GM12891 (cell line): ENCODE measurements around the gene RC3H1.
A peak's percentile ranks its signal among the peaks of the same experiment; 100 is the strongest.

ENCODE experiments used
- DNase-seq: peaks from one replicate; pipeline ENCODE4 v3.0.0; 2011; ENCODE audit warnings: low spot score; ENCODE audit not compliant: insufficient read length
- FAIRE-seq: peaks from 2 replicates; lab custom pipeline; 2011; peaks lifted over from hg19 to GRCh38; lab: Jason Lieb, UNC
- PAX5 ChIP-seq: IDR thresholded peaks from 2 replicates; pipeline ENCODE4 v1.6.1; 2011; ENCODE audit warnings: low read length, moderate library complexity, mild to moderate bottlenecking; ENCODE audit not compliant: insufficient read depth, severe bottlenecking
- POLR2A ChIP-seq: IDR thresholded peaks from 2 replicates; pipeline ENCODE4 v1.6.1; 2011; ENCODE audit warnings: low read depth, low read length, control low read depth
- POLR2AphosphoS5 ChIP-seq: IDR thresholded peaks from 2 replicates; pipeline ENCODE4 v1.6.1; 2011; ENCODE audit warnings: low read depth, low read length, control low read depth
- POU2F2 ChIP-seq: IDR thresholded peaks from 2 replicates; pipeline ENCODE4 v1.6.1; 2011; ENCODE audit warnings: low read depth, mild to moderate bottlenecking, control low read depth, low read length, moderate library complexity
- SPI1 ChIP-seq: IDR thresholded peaks from 2 replicates; pipeline ENCODE4 v1.6.1; 2011; ENCODE audit warnings: low read depth, low read length, control low read depth
- TAF1 ChIP-seq: IDR thresholded peaks from 2 replicates; pipeline ENCODE4 v1.6.1; 2011; ENCODE audit warnings: low read depth, low read length, control low read depth

RC3H1 gene

GRCh38 chr1:174023440-174023839 lies 1.3 kb upstream of the RC3H1 start:
- no peak for FAIRE-seq
- DNase-seq, result no peak
- TF ChIP-seq SPI1, result no peak
- no peak for TF ChIP-seq POLR2A
- no peak for TF ChIP-seq POLR2AphosphoS5
- TF ChIP-seq TAF1, result no peak
- TF ChIP-seq PAX5, result no peak
- no peak for TF ChIP-seq POU2F2

GRCh38 chr1:174022976-174023277 lies 770 bp upstream of the RC3H1 start:
- FAIRE-seq (no peak), DNase-seq (no peak)

GRCh38 chr1:174021591-174022079 lies 522 bp downstream of the RC3H1 start:
- no peak for TF ChIP-seq POLR2AphosphoS5
- TF ChIP-seq POU2F2, result no peak
- TF ChIP-seq PAX5, result no peak
- no peak for TF ChIP-seq POLR2A
- TF ChIP-seq TAF1, result no peak
- no peak for TF ChIP-seq SPI1
- DNase-seq, result peak; percentile 21
- FAIRE-seq, result no peak

More at GRCh38 chr1:174022976-174023277, 770 bp upstream of the RC3H1 start:
- TF ChIP-seq TAF1, result no peak
- no peak for TF ChIP-seq POLR2A
- TF ChIP-seq PAX5, result no peak
- TF ChIP-seq SPI1, result no peak
- TF ChIP-seq POU2F2, result no peak
- TF ChIP-seq POLR2AphosphoS5, result no peak

GRCh38 chr1:174018565-174018964 lies 3.6 kb downstream of the RC3H1 start:
- TF ChIP-seq TAF1, result no peak
- TF ChIP-seq SPI1, result no peak
- TF ChIP-seq POU2F2, result no peak
- no peak for TF ChIP-seq POLR2A
- TF ChIP-seq PAX5, result no peak
- no peak for TF ChIP-seq POLR2AphosphoS5

GRCh38 chr1:174017231-174017970 lies 4.8 kb downstream of the RC3H1 start:
- no peak for DNase-seq
- TF ChIP-seq TAF1 (no peak), SPI1 (no peak), POLR2AphosphoS5 (no peak), POU2F2 (no peak), POLR2A (no peak), PAX5 (no peak)
- FAIRE-seq, result no peak

More at GRCh38 chr1:174018565-174018964, 3.6 kb downstream of the RC3H1 start:
- DNase-seq, result no peak
- FAIRE-seq, result no peak

- TF ChIP-seq SPI1 (no peak), POU2F2 (no peak), POLR2AphosphoS5 (no peak), TAF1 (no peak), POLR2A (no peak), PAX5 (no peak)
- FAIRE-seq (peak; percentile 80), DNase-seq (no peak)
Measured at GRCh38 chr1:174013864-174014418, 8.2 kb downstream of the RC3H1 start.

- DNase-seq, result no peak
- no peak for FAIRE-seq
- TF ChIP-seq SPI1 (0 out of 2 replicates have a peak, but pooled peaks have one; percentile 11), PAX5 (no peak)
Measured at GRCh38 chr1:174008979-174009378, 13.2 kb downstream of the RC3H1 start.

- TF ChIP-seq PAX5 (no peak), POLR2AphosphoS5 (no peak), POU2F2 (no peak), POLR2A (no peak), SPI1 (no peak), TAF1 (no peak)
- no peak for FAIRE-seq
- no peak for DNase-seq
Measured at GRCh38 chr1:174008269-174008668, 13.9 kb downstream of the RC3H1 start.

GRCh38 chr1:174007851-174008250 lies 14.3 kb downstream of the RC3H1 start:
- TF ChIP-seq PAX5, result no peak
- TF ChIP-seq TAF1, result no peak
- TF ChIP-seq POLR2A, result no peak
- TF ChIP-seq POU2F2, result no peak
- no peak for TF ChIP-seq SPI1
- no peak for TF ChIP-seq POLR2AphosphoS5
- FAIRE-seq, result no peak
- no peak for DNase-seq

GRCh38 chr1:174005032-174005431 lies 17.1 kb downstream of the RC3H1 start:
- TF ChIP-seq POLR2AphosphoS5 (no peak), POLR2A (no peak), TAF1 (no peak), PAX5 (no peak), POU2F2 (no peak), SPI1 (peak; percentile 76)
- FAIRE-seq (peak; percentile 91), DNase-seq (peak; percentile 43)
